Measurements from ENCODE around the gene UBR3.

DNA sequence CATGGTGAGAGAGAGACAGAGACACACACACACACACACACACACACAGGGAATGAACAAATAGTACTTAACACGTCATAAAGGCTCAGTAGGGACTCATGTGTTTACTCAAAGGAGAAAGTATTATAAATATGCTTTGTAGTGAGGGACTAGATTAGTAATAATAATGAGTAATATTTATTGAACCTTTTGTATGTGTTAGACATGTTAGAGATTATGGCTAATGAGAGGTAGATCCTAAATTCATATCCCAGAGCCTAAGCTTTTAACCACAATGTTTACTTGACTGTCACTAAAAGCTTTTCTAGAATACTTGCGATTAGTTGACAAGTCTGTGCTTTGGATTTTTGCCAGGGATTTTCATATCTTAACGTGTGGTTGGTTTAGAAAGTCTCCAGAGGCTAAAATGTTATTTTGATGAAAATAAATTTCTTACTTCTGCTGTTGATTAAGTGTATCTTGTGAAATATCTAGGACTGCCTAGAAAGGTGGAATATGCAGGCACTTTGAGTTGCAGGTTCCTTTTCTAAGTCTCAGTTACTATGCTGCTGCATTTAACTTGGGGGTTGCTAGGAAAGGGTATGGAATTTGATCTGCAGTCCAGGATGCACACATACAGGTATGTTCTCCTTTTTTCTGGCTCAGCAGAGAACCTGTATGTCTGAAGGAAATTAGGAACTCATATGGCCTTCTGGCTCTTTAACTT is 64.5 kb downstream of the UBR3 start:
- TF ChIP-seq, protein P1, sequence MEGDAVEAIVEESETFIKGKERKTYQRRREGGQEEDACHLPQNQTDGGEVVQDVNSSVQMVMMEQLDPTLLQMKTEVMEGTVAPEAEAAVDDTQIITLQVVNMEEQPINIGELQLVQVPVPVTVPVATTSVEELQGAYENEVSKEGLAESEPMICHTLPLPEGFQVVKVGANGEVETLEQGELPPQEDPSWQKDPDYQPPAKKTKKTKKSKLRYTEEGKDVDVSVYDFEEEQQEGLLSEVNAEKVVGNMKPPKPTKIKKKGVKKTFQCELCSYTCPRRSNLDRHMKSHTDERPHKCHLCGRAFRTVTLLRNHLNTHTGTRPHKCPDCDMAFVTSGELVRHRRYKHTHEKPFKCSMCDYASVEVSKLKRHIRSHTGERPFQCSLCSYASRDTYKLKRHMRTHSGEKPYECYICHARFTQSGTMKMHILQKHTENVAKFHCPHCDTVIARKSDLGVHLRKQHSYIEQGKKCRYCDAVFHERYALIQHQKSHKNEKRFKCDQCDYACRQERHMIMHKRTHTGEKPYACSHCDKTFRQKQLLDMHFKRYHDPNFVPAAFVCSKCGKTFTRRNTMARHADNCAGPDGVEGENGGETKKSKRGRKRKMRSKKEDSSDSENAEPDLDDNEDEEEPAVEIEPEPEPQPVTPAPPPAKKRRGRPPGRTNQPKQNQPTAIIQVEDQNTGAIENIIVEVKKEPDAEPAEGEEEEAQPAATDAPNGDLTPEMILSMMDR (conservative IDR thresholded peaks at IDR 0.05; ENCODE audit: low read length), result no peak
- TF ChIP-seq EZH2phosphoT487 (IDR thresholded peaks at IDR 0.05; ENCODE audit: borderline replicate concordance), result no peak

All from Loucy (cell line).